Colonic mucosa (tissue), 4 donors: ENCODE results near the gene UNC5B. TPM values are rescaled to one million over a fixed set of nuclear protein-coding genes. Genes with fewer than 3 reads are reported as not detected.

ENCODE experiments used
- DNase-seq: peaks from one replicate; pipeline ENCODE4 v3.0.0-alpha.2; 2020
- H3K27ac ChIP-seq: fragments of 200-600 bp; one replicate; pipeline ENCODE4 v1.8.0; 2021
- H3K27me3 ChIP-seq: fragments of 200-600 bp; one replicate; pipeline ENCODE4 v1.8.0; 2021
- H3K36me3 ChIP-seq: fragments of 200-600 bp; one replicate; pipeline ENCODE4 v1.8.0; 2021
- H3K4me1 ChIP-seq: fragments of 200-600 bp; one replicate; pipeline ENCODE4 v1.8.0; 2021; ENCODE audit warnings: mild to moderate bottlenecking
- H3K4me3 ChIP-seq: fragments of 200-600 bp; one replicate; pipeline ENCODE4 v1.8.0; 2021
- H3K9ac ChIP-seq, 2 donors: one replicate each; pipeline ENCODE4 v1.7.0; 2013; ENCODE audit warnings: control low read depth in 2 of 2, low read depth in 2 of 2, low read length in 2 of 2
- H3K9me3 ChIP-seq: fragments of 200-600 bp; one replicate; pipeline ENCODE4 v1.8.0; 2021
- CTCF ChIP-seq: fragments of 200-600 bp; IDR thresholded peaks from one replicate; pipeline ENCODE4 v1.8.0; 2022; ENCODE audit warnings: antibody characterized with exemption, mild to moderate bottlenecking
- intact Hi-C: fragments of 100-400 bp; cut with DNase I; formaldehyde crosslinking; loops from one replicate; pipeline ENCODE4 v1.14.1; 2022
- total RNA-seq, 2 donors: library from RNA; stranded (reverse); fragmentation: NEBNext Ultra II Directional in 1 of 2; extraction: Animal tissue kit (Norgen Biotek cat#: 25700) in 1 of 2; gene quantifications; one replicate each; pipeline ENCODE4 v1.2.1, GENCODE V29; 2021
- donor health status: healthy.
- donor health status: DM: no; HTN: no; CAD: no.
- donor health status: DM: no; HTN: no; CAD: no.

The UNC5B gene
- total RNA-seq, 2 donors from 2014 or later = 18.4 to 18.5 TPM

GRCh38 chr10:71283876-71284275 is 71.5 kb downstream of the UNC5B start:
- Histone ChIP-seq H3K4me1 (no peaks in the 10 kb centered on the region), H3K4me3 (no peak overlapping the region), H3K9ac (no peak overlapping the region), H3K27ac (no peak overlapping the region), H3K36me3 (no peaks in the 10 kb centered on the region), H3K9me3 (no peaks in the 10 kb centered on the region), H3K27me3 (no peaks in the 10 kb centered on the region)
- TF ChIP-seq CTCF = no peak
- DNase-seq = no peak
- intact Hi-C loops = loop anchor here (5.0 kb wide), 1 partner anchor 357 kb away; no protein-coding TSS in a partner anchor

DNA sequence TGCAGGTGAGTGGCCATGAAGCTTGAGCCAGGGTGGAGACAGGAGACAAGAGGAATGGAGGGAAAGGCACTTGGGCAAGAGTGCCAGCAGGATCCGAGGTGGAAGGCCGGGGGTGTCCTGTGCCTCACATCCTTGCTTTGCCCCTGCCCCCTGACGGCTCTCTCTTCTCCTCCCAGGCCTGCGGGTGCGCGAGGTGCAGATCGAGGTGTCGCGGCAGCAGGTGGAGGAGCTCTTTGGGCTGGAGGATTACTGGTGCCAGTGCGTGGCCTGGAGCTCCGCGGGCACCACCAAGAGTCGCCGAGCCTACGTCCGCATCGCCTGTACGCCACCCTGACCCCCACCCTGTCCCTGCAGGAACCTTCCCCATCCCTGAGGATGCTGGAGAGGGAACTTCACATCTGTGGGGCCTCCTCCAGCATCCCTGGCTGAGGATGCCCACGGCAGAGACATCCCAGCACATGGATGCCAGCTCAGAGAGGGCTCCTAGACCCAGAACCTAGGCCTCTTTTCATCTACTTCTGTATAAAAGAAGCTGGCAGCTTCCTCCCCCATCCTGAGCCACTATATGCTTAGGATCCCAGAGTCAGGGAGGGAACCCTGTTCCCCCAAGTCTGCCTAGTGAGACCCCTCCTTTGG is 72.3 kb downstream of the UNC5B start:
- no peak overlapping the region for H3K27ac ChIP-seq
- H3K9ac ChIP-seq = no peak overlapping the region
- intact Hi-C loops = loop anchor here (5.0 kb wide), 3 partner anchors 72 to 382 kb away; partner anchors contain the start of gene UNC5B
- TF ChIP-seq CTCF = no peak
- no peaks in the 10 kb centered on the region for H3K9me3 ChIP-seq
- DNase-seq = no peak
- H3K4me1 ChIP-seq = no peaks in the 10 kb centered on the region
- no peaks in the 10 kb centered on the region for H3K27me3 ChIP-seq
- H3K36me3 ChIP-seq = no peaks in the 10 kb centered on the region
- H3K4me3 ChIP-seq = no peak overlapping the region

- no peaks in the 10 kb centered on the region for H3K36me3 ChIP-seq
- peak; percentile 76 for TF ChIP-seq CTCF
Observed at GRCh38 chr10:71285180-71285545, 72.8 kb downstream of the UNC5B start.

DNA sequence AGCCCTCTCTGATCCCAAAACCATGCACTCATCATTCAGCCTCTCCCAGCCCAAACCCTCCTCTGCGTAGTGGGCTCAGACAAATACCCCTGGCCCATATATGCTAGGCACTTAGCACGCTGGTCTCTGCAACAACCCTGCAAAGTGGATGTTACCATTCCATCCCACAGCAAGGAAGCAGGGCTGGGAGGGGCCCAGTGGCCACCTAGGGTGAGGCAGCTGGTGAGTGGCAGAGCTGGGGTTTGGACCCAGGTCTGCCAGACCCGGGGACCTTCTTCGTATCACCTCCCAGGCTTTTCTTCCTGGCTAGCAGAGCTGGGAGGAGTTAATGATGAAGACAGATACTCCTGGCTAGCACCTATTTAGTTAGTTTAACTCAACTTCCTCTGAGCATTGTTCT is 73.6 kb downstream of the UNC5B start:
- no peaks in the 10 kb centered on the region for H3K27me3 ChIP-seq
- H3K9me3 ChIP-seq = no peaks in the 10 kb centered on the region
- intact Hi-C loops = loop anchor here (5.0 kb wide), 2 partner anchors 74 to 384 kb away; partner anchors contain the start of gene UNC5B
- TF ChIP-seq CTCF = no peak
- H3K36me3 ChIP-seq = no peaks in the 10 kb centered on the region
- no peak for DNase-seq
- H3K27ac ChIP-seq = no peak overlapping the region
- H3K4me3 ChIP-seq = no peak overlapping the region
- H3K4me1 ChIP-seq = no peaks in the 10 kb centered on the region
- no peak overlapping the region for H3K9ac ChIP-seq

More at GRCh38 chr10:71285180-71285545, 72.8 kb downstream of the UNC5B start:
- no peaks in the 10 kb centered on the region for H3K9me3 ChIP-seq
- H3K9ac ChIP-seq = no peak overlapping the region
- DNase-seq = peak; percentile 46
- no peak overlapping the region for H3K27ac ChIP-seq
- H3K4me3 ChIP-seq = no peak overlapping the region
- no peaks in the 10 kb centered on the region for H3K27me3 ChIP-seq
- intact Hi-C loops = loop anchor here (5.0 kb wide), 2 partner anchors 73 to 383 kb away; partner anchors contain the start of gene UNC5B
- no peaks in the 10 kb centered on the region for H3K4me1 ChIP-seq

GRCh38 chr10:71286521-71287294 is 74.3 kb downstream of the UNC5B start:
- H3K4me1 ChIP-seq = no peaks in the 10 kb centered on the region
- no peaks in the 10 kb centered on the region for H3K9me3 ChIP-seq
- H3K36me3 ChIP-seq = no peaks in the 10 kb centered on the region
- no peak overlapping the region for H3K27ac ChIP-seq
- no peak for TF ChIP-seq CTCF
- intact Hi-C loops = loop anchor here (5.0 kb wide), 2 partner anchors 74 to 384 kb away; partner anchors contain the start of gene UNC5B
- no peak for DNase-seq
- H3K27me3 ChIP-seq = no peaks in the 10 kb centered on the region
- no peak overlapping the region for H3K4me3 ChIP-seq
- H3K9ac ChIP-seq = no peak overlapping the region
